Thyroid gland (tissue), 4 donors: ENCODE results near the gene GLYATL3. TPM values are rescaled to one million over a fixed set of nuclear protein-coding genes. Genes with fewer than 3 reads are reported as not detected.

Experiments
- DNase-seq, 2 donors: peaks; one replicate each; pipeline ENCODE4 v3.0.0-alpha.2; 2019
- H3K27ac ChIP-seq, 3 donors: fragments of 200-600 bp; sonication (generic); 1 replicate in 2 of 3; 2 replicates in 1 of 3; pipeline ENCODE4 v1.5.1; 2016 to 2019; ENCODE audit warnings: mild to moderate bottlenecking in 1 of 3, moderate library complexity in 1 of 3
- H3K27me3 ChIP-seq: fragments of 200-600 bp; sonication (generic); one replicate; pipeline ENCODE4 v1.5.1; 2019
- H3K36me3 ChIP-seq, 2 donors: fragments of 200-600 bp; sonication (generic); one replicate each; pipeline ENCODE4 v1.5.1; 2016 to 2019
- H3K4me1 ChIP-seq, 2 donors: fragments of 200-600 bp; sonication (generic); one replicate each; pipeline ENCODE4 v1.5.1; 2017 to 2019
- H3K4me3 ChIP-seq, 3 donors: fragments of 200-600 bp; sonication (generic); replicated peaks in 1 of 3; 1 replicate in 2 of 3; 2 replicates in 1 of 3; pipeline ENCODE4 v1.5.1; 2016; ENCODE audit warnings: mild to moderate bottlenecking in 1 of 3
- H3K9me3 ChIP-seq: fragments of 200-600 bp; sonication (generic); one replicate; pipeline ENCODE4 v1.5.1; 2017
- CTCF ChIP-seq, 6 experiments: fragments of 200-600 bp in 3 of 6; fragments of 450-650 bp in 3 of 6; sonication (generic) in 3 of 6; IDR thresholded peaks; one replicate each; pipeline ENCODE4 v1.5.1; 2016 to 2019; ENCODE audit warnings: antibody characterized with exemption in 6 of 6, mild to moderate bottlenecking in 2 of 6, inconsistent platforms in 1 of 6, moderate library complexity in 1 of 6
- POLR2A ChIP-seq, 2 donors: fragments of 450-650 bp; IDR thresholded peaks; one replicate each; pipeline ENCODE4 v1.6.1; 2017; ENCODE audit warnings: antibody characterized with exemption in 2 of 2, mild to moderate bottlenecking in 2 of 2, moderate library complexity in 1 of 2
- WGBS, 2 donors: methylation state at CpG; one replicate each; pipeline ENCODE4 v1.1.5; 2017; 5-methylcytosine and 5-hydroxymethylcytosine counted together
- intact Hi-C: fragments of 100-400 bp; cut with DNase I; formaldehyde crosslinking; loops from one replicate; pipeline ENCODE4 v1.15.1; 2023
- total RNA-seq, 4 donors: library from RNA; depleted of rRNA; stranded (reverse); fragments of >200 nt; gene quantifications; one replicate each; pipeline ENCODE4 v1.2.3, GENCODE V29; 2016

The GLYATL3 gene
- total RNA-seq, 4 donors from 2014 or later = not detected

GRCh38 chr6:49557177-49557576 lies 57.5 kb downstream of the GLYATL3 start:
- Histone ChIP-seq H3K27me3 (no peaks in the 10 kb centered on the region), H3K4me1 (no peaks in the 10 kb centered on the region), H3K27ac (no peak overlapping the region), H3K9me3 (no peaks in the 10 kb centered on the region), H3K4me3 (no peak overlapping the region), H3K36me3 (no peaks in the 10 kb centered on the region)
- intact Hi-C loops = no loop called here
- WGBS, 2 donors = 86 to 96% methylated on average over 3 of the region's 3 CpGs
- DNase-seq = no peak
- TF ChIP-seq CTCF (IDR thresholded peaks at IDR 0.05) = no peak
- no peak for TF ChIP-seq POLR2A (IDR thresholded peaks at IDR 0.05)

- H3K4me1 ChIP-seq = no peaks in the 10 kb centered on the region
These were observed 58.5 kb downstream of the GLYATL3 start for GRCh38 chr6:49558238-49558637.

GRCh38 chr6:49563006-49563886 lies 63.5 kb downstream of the GLYATL3 start:
- no peak overlapping the region for H3K27ac ChIP-seq
- no peaks in the 10 kb centered on the region for H3K4me1 ChIP-seq
- no peak for TF ChIP-seq CTCF (IDR thresholded peaks at IDR 0.05)
- TF ChIP-seq POLR2A (IDR thresholded peaks at IDR 0.05) = no peak
- intact Hi-C loops = no loop called here
- H3K27me3 ChIP-seq = no peaks in the 10 kb centered on the region
- WGBS, 2 donors = 80 to 84% methylated on average over 5 of the region's 5 CpGs
- no peaks in the 10 kb centered on the region for H3K9me3 ChIP-seq
- no peak for DNase-seq
- H3K36me3 ChIP-seq = no peaks in the 10 kb centered on the region
- no peak overlapping the region for H3K4me3 ChIP-seq

More at GRCh38 chr6:49558238-49558637, 58.5 kb downstream of the GLYATL3 start:
- intact Hi-C loops = no loop called here
- no peak for TF ChIP-seq POLR2A (IDR thresholded peaks at IDR 0.05)
- Histone ChIP-seq H3K9me3 (no peaks in the 10 kb centered on the region), H3K4me3 (no peak overlapping the region), H3K27ac (no peak overlapping the region), H3K36me3 (no peaks in the 10 kb centered on the region), H3K27me3 (no peaks in the 10 kb centered on the region)
- DNase-seq = no peak

- WGBS, 2 donors = 78 to 86% methylated on average over 1 of the region's 1 CpG
- H3K9me3 ChIP-seq = no peaks in the 10 kb centered on the region
- no peak for DNase-seq
- no peaks in the 10 kb centered on the region for H3K27me3 ChIP-seq
- H3K4me3 ChIP-seq = no peak overlapping the region
- no peaks in the 10 kb centered on the region for H3K36me3 ChIP-seq
- intact Hi-C loops = no loop called here
- H3K4me1 ChIP-seq = no peaks in the 10 kb centered on the region
- TF ChIP-seq POLR2A (IDR thresholded peaks at IDR 0.05) = no peak
- no peak for TF ChIP-seq CTCF (IDR thresholded peaks at IDR 0.05)
- peak overlapping the region in 1 of 3 donors; percentile 20 for H3K27ac ChIP-seq
These were observed 64.8 kb downstream of the GLYATL3 start for GRCh38 chr6:49564552-49564951.

- TF ChIP-seq CTCF (IDR thresholded peaks at IDR 0.05) (no peak), POLR2A (IDR thresholded peaks at IDR 0.05) (no peak)
- intact Hi-C loops = no loop called here
- no peak overlapping the region for H3K4me3 ChIP-seq
These were observed 65.5 kb downstream of the GLYATL3 start for GRCh38 chr6:49565261-49565660.

More at GRCh38 chr6:49565261-49565660, 65.5 kb downstream of the GLYATL3 start:
- 37 to 55% methylated on average over 2 of the region's 2 CpGs for WGBS, 2 donors
- H3K4me1 ChIP-seq = no peaks in the 10 kb centered on the region
- DNase-seq = no peak
- H3K9me3 ChIP-seq = no peaks in the 10 kb centered on the region
- H3K36me3 ChIP-seq = no peaks in the 10 kb centered on the region
- H3K27ac ChIP-seq = peak overlapping the region in 1 of 3 donors; percentile 20
- no peaks in the 10 kb centered on the region for H3K27me3 ChIP-seq
